ENCODE data around the gene NAP1L1.

NAP1L1 gene

GRCh38 chr12:76020731-76021672, 63.5 kb downstream of the NAP1L1 start:
- DNase-seq (ENCODE audit: low spot score) = peak; percentile 92

- peak; percentile 87 for DNase-seq (ENCODE audit: low spot score)
Measured at GRCh38 chr12:76020281-76020680, 64.2 kb downstream of the NAP1L1 start.

- DNase-seq (ENCODE audit: low spot score) = no peak
Measured at GRCh38 chr12:76018672-76019071, 65.8 kb downstream of the NAP1L1 start.

GRCh38 chr12:76018111-76018510, 66.4 kb downstream of the NAP1L1 start:
- peak; percentile 69 for DNase-seq (ENCODE audit: low spot score)

GRCh38 chr12:76014007-76014406, 70.5 kb downstream of the NAP1L1 start:
- no peak for DNase-seq (ENCODE audit: low spot score)

- no peak for DNase-seq (ENCODE audit: low spot score)
Measured at GRCh38 chr12:76013603-76014002, 70.9 kb downstream of the NAP1L1 start.

GRCh38 chr12:76012644-76013043, 71.8 kb downstream of the NAP1L1 start:
- DNase-seq (ENCODE audit: low spot score) = no peak

- DNase-seq (ENCODE audit: low spot score) = no peak
Measured at GRCh38 chr12:76010732-76011458, 73.6 kb downstream of the NAP1L1 start.

- no peak for DNase-seq (ENCODE audit: low spot score)
Measured at GRCh38 chr12:76008428-76008827, 76.1 kb downstream of the NAP1L1 start.

- DNase-seq (ENCODE audit: low spot score) = no peak
Measured at GRCh38 chr12:76007640-76008039, 76.8 kb downstream of the NAP1L1 start.

- DNase-seq (ENCODE audit: low spot score) = no peak
Measured at GRCh38 chr12:76006028-76006925, 78.2 kb downstream of the NAP1L1 start.

- DNase-seq (ENCODE audit: low spot score) = no peak
Measured at GRCh38 chr12:76003355-76003638, 81.2 kb downstream of the NAP1L1 start.

- no peak for DNase-seq (ENCODE audit: low spot score)
Measured at GRCh38 chr12:76002598-76003354, 81.7 kb downstream of the NAP1L1 start.

GRCh38 chr12:75998292-75999063, 86.0 kb downstream of the NAP1L1 start:
- no peak for DNase-seq (ENCODE audit: low spot score)

GRCh38 chr12:75997658-75998057, 86.8 kb downstream of the NAP1L1 start:
- no peak for DNase-seq (ENCODE audit: low spot score)

GRCh38 chr12:75996861-75997447, 87.5 kb downstream of the NAP1L1 start:
- DNase-seq (ENCODE audit: low spot score) = no peak

- DNase-seq (ENCODE audit: low spot score) = no peak
Measured at GRCh38 chr12:75995691-75996090, 88.8 kb downstream of the NAP1L1 start.

- no peak for DNase-seq (ENCODE audit: low spot score)
Measured at GRCh38 chr12:75994069-75994740, 90.3 kb downstream of the NAP1L1 start.

GRCh38 chr12:75991753-75992152, 92.7 kb downstream of the NAP1L1 start:
- no peak for DNase-seq (ENCODE audit: low spot score)
